ENCODE measurements around the gene COMP. TPM values are rescaled to one million over a fixed set of nuclear protein-coding genes. Genes with fewer than 3 reads are reported as not detected.
"Not testable (repeated sequence)": the region's sequence is repeated elsewhere in the genome, so short reads cannot be mapped to it uniquely, and the experiment has no call there.

Gene COMP
- 10 to 100 TPM in 5 of 12 donors, 1 to 10 TPM in 5, not detected in 2; 3.2 to 30.9 (median 9.2) TPM for polyA plus RNA-seq (ENCODE audit: insufficient read length in 12 of 12)
- long read RNA-seq, donor 1, result 0 reads
- long read RNA-seq, donor 2, partial matches to known transcripts, result 0 of 1 reads
- long read RNA-seq, donor 2, other reads (novel, unspliced or antisense), result 0 of 1 reads
- long read RNA-seq, donor 3, result 0 reads
- long read RNA-seq, donor 4, partial matches to known transcripts, result 0 of 2 reads
- long read RNA-seq, donor 4, other reads (novel, unspliced or antisense), result 0 of 2 reads
- long read RNA-seq, donor 5, partial matches to known transcripts, result 0 of 1 reads
- long read RNA-seq, donor 5, other reads (novel, unspliced or antisense), result 0 of 1 reads
- long read RNA-seq, donor 6, result 0 reads
- long read RNA-seq, donor 7, partial matches to known transcripts, result 0 of 2 reads
- long read RNA-seq, donor 7, other reads (novel, unspliced or antisense), result 0 of 2 reads
- long read RNA-seq, donor 8, partial matches to known transcripts, result 0 of 4 reads
- long read RNA-seq, donor 8, other reads (novel, unspliced or antisense), result 0 of 4 reads
- long read RNA-seq, donor 9, result 0 reads
- long read RNA-seq, donor 10, partial matches to known transcripts, result 0 of 4 reads
- long read RNA-seq, donor 10, other reads (novel, unspliced or antisense), result 0 of 4 reads
- long read RNA-seq, donor 11, partial matches to known transcripts, result 0 of 4 reads
- long read RNA-seq, donor 11, other reads (novel, unspliced or antisense), result 0 of 4 reads

DNA sequence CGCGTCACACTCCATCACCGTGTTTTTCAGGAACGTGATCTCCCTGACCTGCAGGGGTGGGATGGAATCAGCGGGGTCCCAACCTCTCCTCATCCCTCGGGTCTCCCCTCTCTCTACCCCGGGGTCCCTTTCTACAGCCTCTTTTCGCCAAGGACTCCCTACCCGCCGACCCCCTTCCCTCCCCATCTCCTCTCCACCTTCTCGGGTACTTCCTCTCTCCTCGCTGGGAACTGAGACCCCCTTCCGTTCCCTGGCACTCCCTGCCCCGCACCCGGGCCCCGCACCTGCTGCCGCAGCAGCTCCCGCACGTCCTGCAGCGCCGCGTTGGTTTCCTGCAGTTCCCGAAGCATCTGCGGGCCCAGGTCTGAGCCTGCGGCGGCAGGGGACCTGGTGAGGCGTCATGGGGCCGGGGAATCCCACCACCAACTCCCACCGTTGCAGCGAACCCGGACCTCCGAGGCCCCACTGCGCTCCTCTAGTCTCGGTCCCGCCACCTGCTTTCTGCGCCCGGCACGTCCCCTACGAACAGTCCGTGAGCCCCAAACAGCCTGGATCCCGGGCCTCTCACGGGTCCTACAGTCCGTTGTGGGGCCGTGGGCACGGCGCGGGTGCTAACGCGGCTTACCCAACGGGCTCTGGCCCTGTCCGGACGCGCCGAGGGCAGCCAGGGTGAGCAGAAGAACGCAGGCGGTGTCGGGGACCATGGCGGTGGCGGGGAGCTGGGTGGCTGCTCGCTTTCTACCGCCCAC lies at the start of gene COMP:
COMP (minus strand) TSS at position 740 of the 749 bp plus-strand sequence; CDS start at position 704, 36 bp downstream.
- DNase-seq, result no peak

DNA sequence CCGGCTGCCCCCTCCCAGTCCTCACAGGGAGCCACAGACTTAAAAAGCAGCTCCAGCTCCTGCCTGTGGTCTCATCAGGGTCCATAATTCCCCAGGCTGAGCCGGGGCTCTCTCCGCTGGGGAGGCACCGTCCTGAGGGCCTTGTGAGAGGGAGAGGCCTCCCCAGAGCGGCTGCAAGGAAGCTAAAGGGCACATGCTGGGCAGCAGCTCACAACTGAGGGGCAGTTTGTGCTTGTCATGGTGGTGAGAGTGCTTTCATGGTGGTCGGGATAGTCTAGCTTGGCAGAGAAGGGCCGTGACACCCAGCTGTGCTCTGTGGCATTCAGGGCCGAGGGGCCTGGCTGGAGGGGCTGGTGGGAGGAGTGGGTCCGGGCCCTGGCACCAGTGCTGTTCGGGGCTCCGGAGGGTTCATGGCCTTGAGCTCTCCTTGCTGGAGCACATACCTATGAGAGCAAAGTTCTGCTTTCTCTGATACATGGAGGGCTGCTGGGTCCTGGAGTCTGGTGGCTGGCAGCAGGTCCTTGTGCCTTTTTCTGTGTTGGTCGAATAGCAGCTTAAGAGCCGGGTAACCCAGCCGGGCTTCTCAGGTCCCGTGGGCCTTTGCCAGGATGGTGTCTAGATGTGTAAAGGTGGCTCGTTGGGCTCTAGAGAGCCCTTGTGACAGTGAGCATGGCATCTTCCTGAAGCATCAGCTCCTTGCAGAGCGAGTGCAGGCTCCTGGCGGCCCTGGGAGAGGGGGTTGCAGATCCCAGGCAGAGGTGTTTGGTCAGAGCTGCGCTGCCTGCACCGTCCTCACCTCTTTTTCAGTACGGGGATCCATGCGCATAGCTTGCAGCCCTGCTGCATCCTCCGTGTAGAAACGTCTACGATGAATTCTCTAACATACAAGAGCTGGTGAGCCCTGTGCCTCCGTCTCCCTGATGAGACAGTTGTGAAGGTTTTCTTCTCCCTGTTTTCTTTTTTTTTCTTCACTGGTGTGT lies 49.5 kb upstream of the COMP start:
- DNase-seq, result no peak

GRCh38 chr19:18839465-18840287 lies 48.6 kb upstream of the COMP start:
- DNase-seq, result no peak

- no peak for DNase-seq
Measured at GRCh38 chr19:18834644-18834984, 43.5 kb upstream of the COMP start.

DNA sequence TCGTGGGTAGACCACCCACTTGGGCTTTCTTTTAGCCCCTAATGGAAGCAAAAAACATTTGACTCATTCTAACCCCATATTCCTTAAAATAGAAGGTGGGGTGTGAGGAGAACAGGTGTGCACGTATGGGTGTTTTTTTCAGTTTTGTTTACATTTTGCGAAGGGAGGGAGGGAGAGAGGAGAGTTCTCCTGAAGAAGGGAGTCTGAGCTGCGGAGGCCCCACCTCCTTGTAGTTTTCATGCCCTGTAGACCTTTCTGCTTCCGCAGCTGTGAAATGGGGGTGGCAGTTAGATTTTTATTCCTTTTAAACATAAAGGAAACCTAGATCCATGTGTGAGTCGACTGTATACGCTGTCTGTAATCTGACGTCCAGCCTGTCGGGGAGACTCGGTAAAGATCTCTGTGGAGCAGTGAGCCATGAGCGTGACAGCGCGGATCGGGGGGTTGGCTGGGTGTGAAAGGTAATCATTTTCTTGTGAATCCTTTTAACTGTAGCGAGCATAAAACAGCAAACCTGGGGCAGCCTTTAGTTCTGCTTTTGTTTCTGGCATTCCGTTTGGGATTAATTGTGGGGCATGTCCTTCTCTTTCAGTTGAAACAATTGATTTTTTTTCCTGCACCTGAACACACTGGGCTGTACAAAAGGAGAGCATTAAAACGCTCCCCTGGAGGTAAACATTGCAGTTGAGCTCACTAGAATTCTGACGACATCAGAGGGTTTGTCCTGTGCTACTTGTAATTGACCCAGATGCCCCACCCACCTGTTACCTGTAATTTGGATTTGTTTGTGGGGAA lies 42.9 kb upstream of the COMP start:
- DNase-seq, result no peak

DNA sequence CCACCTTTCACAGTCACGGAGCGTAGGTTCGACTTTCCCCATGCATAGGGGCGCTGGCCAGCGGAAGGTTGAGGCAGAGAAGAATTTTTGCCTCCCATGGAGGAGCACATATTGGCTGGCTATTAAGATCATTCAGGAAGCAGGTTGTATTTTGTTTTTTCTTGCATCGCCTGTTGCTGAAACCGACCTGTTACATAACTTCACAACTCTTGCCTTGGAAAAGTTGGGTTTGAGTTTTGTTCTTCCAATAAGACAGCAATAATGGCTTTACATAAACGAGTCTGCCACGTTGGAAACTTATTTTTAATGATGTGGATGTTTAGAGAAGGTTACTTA lies 42.0 kb upstream of the COMP start:
- no peak for DNase-seq

- DNase-seq, result no peak
Measured at GRCh38 chr19:18832306-18833140, 41.4 kb upstream of the COMP start.

GRCh38 chr19:18831524-18832305 lies 40.6 kb upstream of the COMP start, which contains the start of gene UPF1:
Gene UPF1, plus strand, starts transcription at chr19:18831959. Its CDS starts 251 bp downstream, at chr19:18832210.
- peak; percentile 94 for DNase-seq

DNA sequence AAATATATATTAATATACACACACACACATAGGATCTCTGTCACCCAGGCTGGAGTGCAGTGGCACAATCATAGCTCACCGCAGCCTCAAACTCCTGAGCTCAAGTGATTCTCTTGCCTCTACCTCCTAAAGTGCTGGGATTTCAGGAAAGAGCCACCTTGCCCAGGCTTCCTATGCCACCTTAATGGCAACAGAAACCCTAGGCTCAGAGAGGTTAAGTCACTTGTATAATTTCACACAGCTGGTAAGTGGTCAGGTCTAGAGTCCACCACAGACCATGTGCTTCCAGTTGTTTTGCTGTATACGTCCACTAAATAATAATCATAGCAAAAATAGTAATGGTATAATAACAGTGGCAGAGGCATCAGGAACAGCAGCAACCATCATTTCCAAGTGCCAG lies 39.4 kb upstream of the COMP start:
- no peak for DNase-seq

DNA sequence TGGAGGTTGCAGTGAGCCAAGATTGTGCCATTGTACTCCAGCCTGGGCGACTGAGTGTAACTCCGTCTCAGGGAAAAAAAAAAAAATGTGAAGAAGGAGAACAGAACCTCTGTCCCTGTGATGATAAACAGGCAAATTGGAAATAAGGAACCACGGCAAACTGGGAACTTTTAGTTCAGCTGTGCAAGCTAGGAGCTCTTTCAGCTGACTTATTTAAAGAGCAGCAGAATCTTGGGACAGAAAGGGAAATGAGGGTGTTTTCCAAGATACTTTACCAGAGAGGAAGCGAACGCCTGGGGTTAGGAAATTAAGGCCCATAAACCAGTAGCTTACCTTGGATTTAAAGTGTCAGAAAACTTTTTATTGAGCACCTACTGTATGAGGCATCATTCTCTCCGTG lies 37.7 kb upstream of the COMP start:
- DNase-seq, result no peak

- no peak for DNase-seq
Measured at GRCh38 chr19:18817574-18817973, 26.5 kb upstream of the COMP start.

DNA sequence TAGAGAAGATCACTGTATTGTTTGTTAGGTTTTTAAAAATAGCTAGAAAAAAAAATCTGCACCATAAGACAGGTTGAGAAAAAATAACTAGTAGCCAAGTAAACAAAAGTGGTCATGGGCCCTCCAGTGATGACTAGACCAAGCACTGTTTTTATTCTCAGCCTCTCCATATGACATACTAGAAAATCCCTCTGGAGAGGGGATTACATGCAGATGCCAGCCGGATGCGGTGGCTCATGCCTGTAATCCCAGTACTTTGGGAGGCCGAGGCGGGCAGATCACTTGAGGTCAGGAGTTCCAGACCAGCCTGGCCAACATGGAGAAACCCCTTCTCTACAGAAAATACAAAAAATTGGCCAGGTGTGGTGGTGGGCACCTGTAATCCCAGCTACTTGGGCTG lies 25.5 kb upstream of the COMP start:
- DNase-seq, result not testable (repeated sequence)

GRCh38 chr19:18815673-18816072 lies 24.6 kb upstream of the COMP start:
- DNase-seq, result no peak

- peak; percentile 68 for DNase-seq
Measured at GRCh38 chr19:18814063-18814462, 23.0 kb upstream of the COMP start.

- DNase-seq, result not testable (repeated sequence)
Measured at GRCh38 chr19:18811638-18812037, 20.5 kb upstream of the COMP start.

- DNase-seq, result no peak
Measured at GRCh38 chr19:18809149-18809868, 18.2 kb upstream of the COMP start.

- DNase-seq, result peak; percentile 74
Measured at GRCh38 chr19:18807861-18808331, 16.8 kb upstream of the COMP start.
